Liver (tissue), 9 donors: Measurements from ENCODE around the gene ASIC5. TPM values are rescaled to one million over a fixed set of nuclear protein-coding genes. Genes with fewer than 3 reads are reported as not detected.

Experiments
- DNase-seq: peaks from one replicate; pipeline ENCODE4 v3.0.0-alpha.2; 2017; ENCODE audit warnings: low spot score
- H3K27ac ChIP-seq, 2 donors: one replicate each; pipeline ENCODE4 v1.7.0; 2013; ENCODE audit warnings: inconsistent platforms in 2 of 2, low read length in 2 of 2, control low read depth in 1 of 2, low read depth in 1 of 2, mild to moderate bottlenecking in 1 of 2
- H3K27me3 ChIP-seq, 4 donors: one replicate each; pipeline versions ENCODE4 v1.6.1 to v1.7.0; 2013; ENCODE audit warnings: low read length in 3 of 4, inconsistent platforms in 1 of 4, mild to moderate bottlenecking in 1 of 4, moderate library complexity in 1 of 4; ENCODE audit not compliant: control insufficient read depth in 4 of 4, insufficient read depth in 4 of 4
- H3K36me3 ChIP-seq, 4 donors: one replicate each; pipeline versions ENCODE4 v1.6.1 to v1.7.0; 2013; ENCODE audit warnings: low read length in 3 of 4, mild to moderate bottlenecking in 3 of 4, low read depth in 1 of 4, moderate library complexity in 1 of 4; ENCODE audit not compliant: control insufficient read depth in 4 of 4, insufficient read depth in 3 of 4
- H3K4me1 ChIP-seq, 4 donors: one replicate each; pipeline versions ENCODE4 v1.6.1 to v1.7.0; 2013; ENCODE audit warnings: low read length in 3 of 4, mild to moderate bottlenecking in 3 of 4, moderate library complexity in 1 of 4; ENCODE audit not compliant: control insufficient read depth in 4 of 4, insufficient read depth in 4 of 4
- H3K4me3 ChIP-seq, 3 donors: one replicate each; pipeline versions ENCODE4 v1.6.1 to v1.7.0; 2013; ENCODE audit warnings: low read length in 3 of 3, control low read depth in 1 of 3, low read depth in 1 of 3, mild to moderate bottlenecking in 1 of 3
- H3K9ac ChIP-seq, 2 donors: one replicate each; pipeline ENCODE4 v1.7.0; 2013; ENCODE audit warnings: low read length in 2 of 2, mild to moderate bottlenecking in 2 of 2, moderate library complexity in 2 of 2, control low read depth in 1 of 2, low read depth in 1 of 2
- H3K9me3 ChIP-seq, 4 donors: one replicate each; pipeline versions ENCODE4 v1.6.1 to v1.7.0; 2013; ENCODE audit warnings: low read length in 3 of 4; ENCODE audit not compliant: control insufficient read depth in 4 of 4
- ATF3 ChIP-seq: IDR thresholded peaks from 2 replicates; pipeline ENCODE4 v1.6.1; 2016; ENCODE audit warnings: antibody characterized with exemption
- CTCF ChIP-seq: fragments of 150-350 bp; IDR thresholded peaks from 2 replicates; pipeline ENCODE4 v1.5.1; 2017; ENCODE audit warnings: improper control_type of control experiment, low read depth, low read length; ENCODE audit not compliant: missing input control
- EGR1 ChIP-seq, 2 donors: IDR thresholded peaks; 2 replicates each; pipeline ENCODE4 v1.6.1; 2016 to 2018; ENCODE audit warnings: antibody characterized with exemption in 2 of 2, low read depth in 2 of 2
- FOXA1 ChIP-seq: IDR thresholded peaks from 2 replicates; pipeline ENCODE4 v1.6.1; 2016; ENCODE audit warnings: antibody characterized with exemption
- FOXA2 ChIP-seq: IDR thresholded peaks from 2 replicates; pipeline ENCODE4 v1.6.1; 2016; ENCODE audit warnings: antibody characterized with exemption
- GABPA ChIP-seq, 2 donors: IDR thresholded peaks in 1 of 2; conservative IDR thresholded peaks in 1 of 2; 2 replicates each; pipeline ENCODE4 v1.6.1; 2016; ENCODE audit warnings: antibody characterized with exemption in 2 of 2, mild to moderate bottlenecking in 1 of 2, moderate library complexity in 1 of 2
- HNF4A ChIP-seq, 2 donors: conservative IDR thresholded peaks; 2 replicates each; pipeline ENCODE4 v1.6.1; 2016; ENCODE audit warnings: antibody characterized with exemption in 2 of 2, mild to moderate bottlenecking in 2 of 2
- HNF4G ChIP-seq: IDR thresholded peaks from 2 replicates; pipeline ENCODE4 v1.6.1; 2016; ENCODE audit warnings: antibody characterized with exemption
- JUND ChIP-seq, 2 donors: IDR thresholded peaks; 2 replicates each; pipeline ENCODE4 v1.6.1; 2016; ENCODE audit warnings: antibody characterized with exemption in 2 of 2
- MAX ChIP-seq: IDR thresholded peaks from 2 replicates; pipeline ENCODE4 v1.6.1; 2016; ENCODE audit warnings: antibody characterized with exemption
- NR2F2 ChIP-seq: IDR thresholded peaks from 2 replicates; pipeline ENCODE4 v1.6.1; 2016; ENCODE audit warnings: antibody characterized with exemption
- RAD21 ChIP-seq, 2 donors: IDR thresholded peaks; 2 replicates each; pipeline ENCODE4 v1.6.1; 2016; ENCODE audit warnings: antibody characterized with exemption in 2 of 2, mild to moderate bottlenecking in 2 of 2
- REST ChIP-seq: IDR thresholded peaks from 2 replicates; pipeline ENCODE4 v1.6.1; 2016; ENCODE audit warnings: antibody characterized with exemption, mild to moderate bottlenecking
- RXRA ChIP-seq, 2 donors: IDR thresholded peaks; 2 replicates each; pipeline ENCODE4 v1.6.1; 2017 to 2018; ENCODE audit warnings: antibody characterized with exemption in 2 of 2, mild to moderate bottlenecking in 1 of 2
- SP1 ChIP-seq: IDR thresholded peaks from 2 replicates; pipeline ENCODE4 v1.6.1; 2018; ENCODE audit warnings: antibody characterized with exemption, mild to moderate bottlenecking
- YY1 ChIP-seq: IDR thresholded peaks from 2 replicates; pipeline ENCODE4 v1.6.1; 2016; ENCODE audit warnings: antibody characterized with exemption, mild to moderate bottlenecking
- ZBTB33 ChIP-seq: IDR thresholded peaks from 2 replicates; pipeline ENCODE4 v1.6.1; 2016; ENCODE audit warnings: antibody characterized with exemption
- WGBS: extraction: QIAGEN DNeasy Blood & Tissue Kit; methylation state at CpG from one replicate; pipeline ENCODE4 v1.1.7; 2013; 5-methylcytosine and 5-hydroxymethylcytosine counted together
- polyA plus RNA-seq, 2 donors: library from polyadenylated mRNA; stranded (reverse) in 1 of 2; unstranded in 1 of 2; fragments of 200-250 nt in 1 of 2; fragments of >200 nt in 1 of 2; fragmentation: Nextera tagmentation in 1 of 2; extraction: Ambion mirVana in 1 of 2; gene quantifications; one replicate each; pipeline versions ENCODE4 v1.2.1 to v1.2.3, GENCODE V29; 2013 to 2015
- total RNA-seq, 2 donors: library from RNA; depleted of rRNA; stranded (reverse); fragments of >200 nt; gene quantifications; one replicate each; pipeline ENCODE4 v1.2.3, GENCODE V29; 2014
- donor health status: healthy.
- donor health status: healthy.
- donor health status: healthy.
- donor health status: healthy.
- donor health status: healthy.

Gene ASIC5
- total and polyA plus RNA-seq, 4 donors: not detected

GRCh38 chr4:155807021-155807420, 59.1 kb downstream of the ASIC5 start:
- no peak for DNase-seq
- Histone ChIP-seq H3K27ac (no peak overlapping the region), H3K9me3 (no peaks in the 10 kb centered on the region), H3K4me3 (no peak overlapping the region), H3K4me1 (peaks cover 0 to 6% (median 2%) of the 10 kb centered on the region in 4 donors), H3K36me3 (no peaks in the 10 kb centered on the region), H3K9ac (no peak overlapping the region), H3K27me3 (no peaks in the 10 kb centered on the region)
- 63% methylated on average over 1 of the region's 1 CpG for WGBS
- TF ChIP-seq NR2F2 (peak; percentile 41), ATF3 (no peak), RAD21 (IDR thresholded peaks at IDR 0.05) (peak in 1 of 2 donors; percentile 22), SP1 (peak; percentile 36)

- Histone ChIP-seq H3K4me3 (no peak overlapping the region), H3K9me3 (no peaks in the 10 kb centered on the region), H3K36me3 (no peaks in the 10 kb centered on the region), H3K9ac (no peak overlapping the region), H3K27me3 (no peaks in the 10 kb centered on the region), H3K4me1 (peaks cover 0 to 8% (median 4%) of the 10 kb centered on the region in 4 donors), H3K27ac (no peak overlapping the region)
- no peak for TF ChIP-seq FOXA1
- no peak for TF ChIP-seq ATF3
- TF ChIP-seq ZBTB33: no peak
- no peak for TF ChIP-seq NR2F2
- no peak for TF ChIP-seq SP1
- no peak for TF ChIP-seq EGR1 (IDR thresholded peaks at IDR 0.05; ENCODE audit: low read depth in 2 of 2)
- TF ChIP-seq RXRA (IDR thresholded peaks at IDR 0.05): no peak
- TF ChIP-seq YY1: no peak
- no peak for TF ChIP-seq FOXA2
- TF ChIP-seq GABPA (IDR thresholded peaks at IDR 0.05 in 1 of 2, conservative IDR thresholded peaks at IDR 0.05 in 1 of 2): no peak
- TF ChIP-seq CTCF: no peak
- no peak for TF ChIP-seq MAX
- TF ChIP-seq JUND (IDR thresholded peaks at IDR 0.05): no peak
- TF ChIP-seq HNF4G: no peak
- no peak for TF ChIP-seq HNF4A (conservative IDR thresholded peaks at IDR 0.05)
- TF ChIP-seq REST: no peak
- WGBS: 98% methylated on average over 1 of the region's 1 CpG
- no peak for DNase-seq
These were observed 61.1 kb downstream of the ASIC5 start for GRCh38 chr4:155805016-155805415.
